GM10266 (cell line): Measurements from ENCODE around the gene AQP1.

Experiments
- DNase-seq: peaks from one replicate; pipeline ENCODE4 v3.0.0; 2012; ENCODE audit errors: extremely low spot score
- TF ChIP-seq, protein P1 (sequence below): IDR thresholded peaks from 2 replicates; pipeline ENCODE4 v1.5.1; 2012; ENCODE audit warnings: mild to moderate bottlenecking, low read depth; ENCODE audit not compliant: control insufficient read depth, insufficient read depth; ENCODE audit errors: missing control alignments

The AQP1 gene

GRCh38 chr7:30934225-30934624 is 22.6 kb downstream of the AQP1 start:
- TF ChIP-seq, protein P1, sequence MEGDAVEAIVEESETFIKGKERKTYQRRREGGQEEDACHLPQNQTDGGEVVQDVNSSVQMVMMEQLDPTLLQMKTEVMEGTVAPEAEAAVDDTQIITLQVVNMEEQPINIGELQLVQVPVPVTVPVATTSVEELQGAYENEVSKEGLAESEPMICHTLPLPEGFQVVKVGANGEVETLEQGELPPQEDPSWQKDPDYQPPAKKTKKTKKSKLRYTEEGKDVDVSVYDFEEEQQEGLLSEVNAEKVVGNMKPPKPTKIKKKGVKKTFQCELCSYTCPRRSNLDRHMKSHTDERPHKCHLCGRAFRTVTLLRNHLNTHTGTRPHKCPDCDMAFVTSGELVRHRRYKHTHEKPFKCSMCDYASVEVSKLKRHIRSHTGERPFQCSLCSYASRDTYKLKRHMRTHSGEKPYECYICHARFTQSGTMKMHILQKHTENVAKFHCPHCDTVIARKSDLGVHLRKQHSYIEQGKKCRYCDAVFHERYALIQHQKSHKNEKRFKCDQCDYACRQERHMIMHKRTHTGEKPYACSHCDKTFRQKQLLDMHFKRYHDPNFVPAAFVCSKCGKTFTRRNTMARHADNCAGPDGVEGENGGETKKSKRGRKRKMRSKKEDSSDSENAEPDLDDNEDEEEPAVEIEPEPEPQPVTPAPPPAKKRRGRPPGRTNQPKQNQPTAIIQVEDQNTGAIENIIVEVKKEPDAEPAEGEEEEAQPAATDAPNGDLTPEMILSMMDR, result no peak
- peak; percentile 3 for DNase-seq

- TF ChIP-seq, protein P1, result no peak
- no peak for DNase-seq
Observed at GRCh38 chr7:30934732-30935568, 23.3 kb downstream of the AQP1 start.

- TF ChIP-seq, protein P1, result no peak
- no peak for DNase-seq
Observed at GRCh38 chr7:30935569-30935877, 23.9 kb downstream of the AQP1 start.

DNA sequence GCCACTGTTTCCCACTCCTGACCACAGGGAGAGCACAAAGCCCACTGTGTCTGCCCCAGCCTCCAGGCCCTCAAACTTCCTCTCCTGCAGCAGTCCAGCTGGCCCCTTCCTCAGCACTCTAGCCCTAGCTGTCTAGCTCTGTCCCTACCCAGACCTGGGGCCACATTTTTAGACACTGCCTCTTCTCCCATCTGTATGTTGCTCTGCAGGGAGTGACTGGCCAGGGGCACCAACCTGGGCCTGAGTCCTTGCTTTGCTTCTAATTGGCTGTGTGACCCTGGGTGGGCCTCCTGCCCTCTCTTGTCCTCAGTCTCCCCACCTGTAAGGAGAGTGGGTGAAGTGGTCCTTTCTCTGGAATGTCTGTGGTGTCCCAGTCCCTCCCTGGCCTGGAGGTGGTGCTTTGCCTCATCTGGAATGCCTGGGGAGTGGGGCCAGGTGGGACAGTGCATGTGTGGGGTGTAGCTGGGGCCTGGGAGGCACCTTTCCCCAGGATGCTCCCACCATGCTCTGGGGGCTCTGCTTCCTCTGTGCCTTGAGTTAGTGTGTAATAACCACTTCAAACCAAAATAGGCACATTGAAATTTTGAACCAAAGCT is 25.1 kb downstream of the AQP1 start:
- DNase-seq, result no peak
- TF ChIP-seq, protein P1, result no peak

GRCh38 chr7:30937416-30937815 is 25.8 kb downstream of the AQP1 start:
- TF ChIP-seq, protein P1, result no peak
- DNase-seq, result no peak

- TF ChIP-seq, protein P1, result peak; percentile 98
- peak; percentile 72 for DNase-seq
Observed at GRCh38 chr7:30938435-30939316, 27.0 kb downstream of the AQP1 start.
